ENCODE measurements around the gene NRG2.

- TF ChIP-seq, protein P1, sequence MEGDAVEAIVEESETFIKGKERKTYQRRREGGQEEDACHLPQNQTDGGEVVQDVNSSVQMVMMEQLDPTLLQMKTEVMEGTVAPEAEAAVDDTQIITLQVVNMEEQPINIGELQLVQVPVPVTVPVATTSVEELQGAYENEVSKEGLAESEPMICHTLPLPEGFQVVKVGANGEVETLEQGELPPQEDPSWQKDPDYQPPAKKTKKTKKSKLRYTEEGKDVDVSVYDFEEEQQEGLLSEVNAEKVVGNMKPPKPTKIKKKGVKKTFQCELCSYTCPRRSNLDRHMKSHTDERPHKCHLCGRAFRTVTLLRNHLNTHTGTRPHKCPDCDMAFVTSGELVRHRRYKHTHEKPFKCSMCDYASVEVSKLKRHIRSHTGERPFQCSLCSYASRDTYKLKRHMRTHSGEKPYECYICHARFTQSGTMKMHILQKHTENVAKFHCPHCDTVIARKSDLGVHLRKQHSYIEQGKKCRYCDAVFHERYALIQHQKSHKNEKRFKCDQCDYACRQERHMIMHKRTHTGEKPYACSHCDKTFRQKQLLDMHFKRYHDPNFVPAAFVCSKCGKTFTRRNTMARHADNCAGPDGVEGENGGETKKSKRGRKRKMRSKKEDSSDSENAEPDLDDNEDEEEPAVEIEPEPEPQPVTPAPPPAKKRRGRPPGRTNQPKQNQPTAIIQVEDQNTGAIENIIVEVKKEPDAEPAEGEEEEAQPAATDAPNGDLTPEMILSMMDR (IDR thresholded peaks at IDR 0.05; ENCODE audit: insufficient read depth, low read length), result no peak
- no peak for TF ChIP-seq POLR2AphosphoS5 (IDR thresholded peaks at IDR 0.05; ENCODE audit: low read depth)
- no peak for TF ChIP-seq GABPA (IDR thresholded peaks at IDR 0.05; ENCODE audit: low read depth)
Observed at GRCh38 chr5:140000332-140000731, 42.8 kb downstream of the NRG2 start.

All from HL-60 (cell line).